HG03565 (cell line): ENCODE measurements around the gene RRP7A.
"Not testable (repeated sequence)": the region's sequence is repeated elsewhere in the genome, so short reads cannot be mapped to it uniquely, and the experiment has no call there.

ENCODE experiments used
- ATAC-seq: cut with Tn5 transposase; IDR thresholded peaks from one replicate; pipeline ENCODE4 v1.9.1; 2021; ENCODE audit warnings: mild to moderate bottlenecking, moderate library complexity; ENCODE audit not compliant: unreplicated experiment

RRP7A gene

DNA sequence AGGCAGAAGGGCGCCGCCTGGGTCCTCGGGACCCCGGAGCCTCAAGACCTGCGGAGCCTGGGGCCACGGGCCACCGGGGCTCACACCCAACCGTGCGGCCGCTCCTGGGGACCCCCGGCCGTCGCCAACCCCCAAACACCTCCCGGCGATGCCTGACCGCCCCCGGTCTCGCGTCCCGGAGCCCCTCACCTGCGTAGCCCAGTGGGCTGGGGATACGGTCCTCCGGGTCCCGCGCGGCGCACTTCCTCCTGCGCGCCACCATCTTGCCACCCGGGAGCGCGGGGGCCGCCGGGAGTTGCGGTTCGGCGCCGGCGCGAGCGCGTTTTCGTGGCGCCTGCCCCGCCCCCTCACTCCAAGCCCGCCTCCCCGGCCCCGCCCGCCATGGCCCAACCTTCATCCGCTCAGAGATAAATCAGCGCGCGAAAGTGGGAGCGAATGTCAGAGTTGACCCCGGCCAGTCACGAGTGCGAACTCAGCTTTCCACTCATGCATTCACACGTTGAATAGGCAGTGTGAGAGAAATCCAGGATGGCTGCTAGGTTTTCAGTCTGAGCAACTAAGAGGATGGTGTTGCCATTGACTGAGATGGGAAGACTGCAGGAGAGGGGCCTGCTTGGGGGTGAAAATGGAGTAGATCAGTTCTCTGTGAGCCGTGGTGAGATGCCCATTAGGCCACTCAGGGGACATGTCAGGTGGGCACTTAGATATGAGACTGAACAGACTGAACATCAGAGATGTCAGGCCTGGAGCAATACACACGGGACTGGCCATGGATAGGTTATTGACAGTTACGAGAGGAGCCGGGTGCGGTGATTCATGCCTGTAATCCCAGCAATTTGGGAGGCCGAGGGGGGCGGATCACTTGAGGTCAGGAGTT, at the start of gene RRP7A:
RRP7A (minus strand) TSS at position 272 of the 877 bp plus-strand sequence; CDS start at position 262, 10 bp downstream.
- no peak for ATAC-seq

- not testable (repeated sequence) for ATAC-seq
These were observed 48.4 kb upstream of the RRP7A start for GRCh38 chr22:42567950-42568349.

- ATAC-seq = no peak
These were observed 46.4 kb upstream of the RRP7A start for GRCh38 chr22:42565956-42566355.

- no peak for ATAC-seq
These were observed 45.1 kb upstream of the RRP7A start for GRCh38 chr22:42564699-42565098.

- not testable (repeated sequence) for ATAC-seq
These were observed 44.3 kb upstream of the RRP7A start for GRCh38 chr22:42563943-42564342.

- no peak for ATAC-seq
These were observed 43.1 kb upstream of the RRP7A start for GRCh38 chr22:42562684-42563083.

DNA sequence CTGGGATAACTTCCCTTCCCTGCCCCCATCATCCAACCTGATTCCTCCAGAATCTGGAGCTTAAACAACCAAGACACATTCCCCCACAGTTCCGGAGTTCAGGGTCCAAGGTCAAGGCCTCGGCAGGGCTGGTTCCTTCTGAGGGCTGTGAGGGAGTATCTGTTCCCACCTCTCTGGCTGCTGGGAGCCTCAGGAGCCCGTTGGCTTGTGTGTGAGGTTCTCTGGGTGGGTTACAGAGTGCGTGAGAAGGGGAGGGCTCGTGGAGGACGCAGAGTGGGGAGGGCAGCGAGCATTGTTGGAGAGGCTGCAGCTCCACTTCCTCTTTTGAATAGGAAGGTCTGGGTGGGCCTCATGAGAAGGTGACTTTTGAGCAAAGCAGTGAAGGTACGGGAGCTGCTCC, 42.7 kb upstream of the RRP7A start:
- ATAC-seq = no peak

DNA sequence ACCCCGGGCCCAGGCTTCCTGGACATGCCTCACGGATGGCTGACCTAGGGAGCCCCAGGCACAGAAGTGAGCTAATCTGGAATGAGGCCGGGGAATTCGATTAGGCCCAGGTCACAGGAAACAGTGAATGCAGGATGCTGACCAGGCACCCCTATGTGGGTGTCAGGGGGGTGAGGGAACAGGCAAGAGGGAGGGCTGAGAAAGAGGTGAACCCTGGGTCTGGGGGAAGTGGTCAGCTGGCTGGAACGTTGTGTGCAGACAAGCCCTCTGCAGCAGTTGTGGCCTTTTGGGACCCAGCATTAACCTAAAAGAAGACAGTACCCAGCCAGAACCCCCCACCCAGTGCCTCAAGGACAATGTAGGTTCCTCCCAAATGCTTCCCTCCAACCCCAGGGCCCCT, 42.3 kb upstream of the RRP7A start:
- ATAC-seq = no peak

- ATAC-seq = no peak
These were observed 41.2 kb upstream of the RRP7A start for GRCh38 chr22:42560781-42561180.

GRCh38 chr22:42560381-42560780, 40.8 kb upstream of the RRP7A start:
- ATAC-seq = no peak

- no peak for ATAC-seq
These were observed 34.1 kb upstream of the RRP7A start, which contains the start of gene SERHL2 for GRCh38 chr22:42553475-42554361. SERHL2 (plus strand) TSS chr22:42553956; CDS start chr22:42554021, 65 bp downstream.

DNA sequence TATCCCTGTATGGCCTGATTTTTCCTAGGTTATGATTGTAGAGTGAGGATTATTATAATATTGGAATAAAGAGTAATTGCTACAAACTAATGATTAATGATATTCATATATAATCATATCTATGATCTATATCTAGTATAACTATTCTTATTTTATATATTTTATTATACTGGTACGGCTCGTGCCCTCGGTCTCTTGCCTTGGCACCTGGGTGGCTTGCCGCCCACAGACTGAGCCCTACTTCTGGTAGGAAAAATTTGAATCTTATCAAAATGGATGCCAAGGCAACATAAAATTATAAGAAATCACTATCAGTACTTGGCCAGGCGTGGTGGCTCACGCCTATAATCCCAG, 32.7 kb upstream of the RRP7A start:
- not testable (repeated sequence) for ATAC-seq

DNA sequence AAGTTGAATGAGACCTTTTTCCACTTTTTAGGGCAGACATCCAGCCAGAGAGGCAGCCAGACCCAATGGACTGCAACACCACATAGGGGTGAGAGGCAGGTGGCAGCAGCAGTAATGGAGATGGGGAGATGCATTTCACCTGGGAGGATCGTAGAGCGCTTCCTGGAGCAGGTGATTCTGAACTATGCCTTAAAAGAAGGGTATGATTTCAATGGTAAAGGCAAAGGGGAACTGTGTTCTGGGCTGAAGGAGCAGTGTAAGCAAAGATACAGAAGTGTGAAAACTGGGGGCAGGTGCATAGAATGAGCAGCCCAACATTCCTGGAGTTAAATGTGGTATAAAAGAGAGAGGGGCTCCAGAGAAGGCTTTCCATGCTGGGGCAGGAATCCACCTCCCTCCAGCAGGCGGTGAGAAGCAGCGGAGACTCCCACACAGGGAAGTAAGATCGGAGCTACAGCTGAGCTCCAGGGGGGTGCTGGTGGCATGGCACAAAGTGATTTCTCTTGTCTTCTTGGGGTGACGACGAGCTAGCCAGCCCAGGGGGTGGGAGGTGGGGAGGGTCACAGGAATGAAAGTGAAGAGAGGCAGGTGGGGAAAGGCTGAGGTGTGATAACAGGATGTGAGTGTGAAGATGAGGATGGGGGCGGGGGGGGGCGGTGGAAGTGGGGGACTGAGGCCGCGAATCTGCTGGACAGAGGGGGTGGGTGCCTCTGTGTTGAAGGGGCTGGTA, 29.9 kb upstream of the RRP7A start:
- no peak for ATAC-seq

GRCh38 chr22:42548597-42549330, 29.2 kb upstream of the RRP7A start:
- no peak for ATAC-seq

DNA sequence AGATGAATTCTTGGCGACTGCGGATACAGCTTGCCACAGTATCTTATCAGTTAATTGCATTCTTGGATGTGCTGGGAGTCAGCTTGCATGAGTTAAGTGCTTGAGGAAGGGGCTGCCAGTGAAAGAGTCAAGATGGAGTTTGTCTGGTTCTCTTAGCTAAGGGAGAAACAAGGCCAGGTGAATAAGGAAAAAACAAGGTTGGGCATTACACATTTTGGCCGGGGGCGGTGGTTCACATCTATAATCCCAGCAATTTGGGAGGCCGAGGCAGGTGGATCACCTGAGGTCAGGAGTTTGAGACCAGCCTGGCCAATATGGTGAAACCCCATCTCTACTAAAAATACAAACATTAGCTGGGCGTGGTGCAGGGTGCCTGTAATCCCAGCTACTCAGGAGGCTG, 28.5 kb upstream of the RRP7A start:
- not testable (repeated sequence) for ATAC-seq

- no peak for ATAC-seq
These were observed 28.0 kb upstream of the RRP7A start for GRCh38 chr22:42547562-42547961.

DNA sequence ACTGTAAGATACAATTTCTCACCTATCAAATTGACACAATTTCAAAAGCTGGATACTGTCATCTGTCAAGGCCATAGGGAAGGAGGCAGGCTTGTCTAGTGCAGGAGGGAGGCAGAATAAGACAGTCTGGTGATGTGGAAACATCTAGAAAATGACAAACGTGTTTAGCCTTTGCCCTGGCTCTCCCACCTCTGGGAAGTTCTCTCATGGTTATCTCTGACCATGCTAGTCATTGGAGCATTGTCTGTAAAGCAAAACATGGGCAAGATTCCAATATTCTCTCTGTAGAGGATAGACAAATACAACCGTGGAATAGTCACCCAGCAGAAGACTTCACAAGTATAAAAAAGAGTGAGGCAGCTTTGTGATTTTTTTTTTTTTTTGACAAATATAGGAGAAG, 25.1 kb upstream of the RRP7A start:
- ATAC-seq = no peak

DNA sequence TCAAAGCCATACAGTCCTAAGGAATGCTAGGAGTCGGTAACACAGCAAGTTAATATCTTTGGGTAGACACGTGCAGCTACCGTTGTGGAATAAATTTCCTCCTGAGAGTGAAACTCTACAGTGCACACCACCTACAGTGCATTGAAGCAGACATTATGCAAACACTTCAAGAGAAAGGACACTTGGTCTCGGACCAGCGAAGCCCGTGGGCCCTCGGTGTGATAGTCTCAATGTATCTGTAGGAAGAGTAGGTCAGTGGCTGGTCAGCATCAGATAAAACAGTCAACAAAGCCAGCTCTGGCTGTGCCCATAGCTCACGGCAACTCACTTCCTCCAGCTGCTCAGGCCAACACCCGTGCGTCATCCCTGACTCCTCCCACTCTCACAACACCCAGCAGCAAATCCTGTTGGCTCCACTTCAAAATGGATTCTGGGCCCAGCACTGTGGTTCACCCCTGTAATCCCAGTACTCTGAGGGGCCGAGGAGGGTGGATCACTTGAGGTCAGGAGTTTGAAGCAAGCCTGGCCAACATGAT, 19.7 kb upstream of the RRP7A start:
- ATAC-seq = not testable (repeated sequence)

DNA sequence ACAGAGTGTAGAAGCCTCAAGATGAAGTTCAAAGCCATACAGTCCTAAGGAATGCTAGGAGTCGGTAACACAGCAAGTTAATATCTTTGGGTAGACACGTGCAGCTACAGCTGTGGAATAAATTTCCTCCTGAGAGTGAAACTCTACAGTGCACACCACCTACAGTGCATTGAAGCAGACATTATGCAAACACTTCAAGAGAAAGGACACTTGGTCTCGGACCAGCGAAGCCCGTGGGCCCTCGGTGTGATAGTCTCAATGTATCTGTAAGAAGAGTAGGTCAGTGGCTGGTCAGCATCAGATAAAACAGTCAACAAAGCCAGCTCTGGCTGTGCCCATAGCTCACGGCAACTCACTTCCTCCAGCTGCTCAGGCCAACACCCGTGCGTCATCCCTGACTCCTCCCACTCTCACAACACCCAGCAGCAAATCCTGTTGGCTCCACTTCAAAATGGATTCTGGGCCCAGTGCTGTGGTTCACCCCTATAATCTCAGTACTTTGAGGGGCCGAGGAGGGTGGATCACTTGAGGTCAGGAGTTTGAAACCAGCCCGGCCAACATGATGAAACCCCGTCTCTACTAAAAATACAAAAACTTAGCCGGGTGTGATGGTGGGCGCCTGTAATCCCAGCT, 17.7 kb upstream of the RRP7A start:
- peak; percentile 40 for ATAC-seq

DNA sequence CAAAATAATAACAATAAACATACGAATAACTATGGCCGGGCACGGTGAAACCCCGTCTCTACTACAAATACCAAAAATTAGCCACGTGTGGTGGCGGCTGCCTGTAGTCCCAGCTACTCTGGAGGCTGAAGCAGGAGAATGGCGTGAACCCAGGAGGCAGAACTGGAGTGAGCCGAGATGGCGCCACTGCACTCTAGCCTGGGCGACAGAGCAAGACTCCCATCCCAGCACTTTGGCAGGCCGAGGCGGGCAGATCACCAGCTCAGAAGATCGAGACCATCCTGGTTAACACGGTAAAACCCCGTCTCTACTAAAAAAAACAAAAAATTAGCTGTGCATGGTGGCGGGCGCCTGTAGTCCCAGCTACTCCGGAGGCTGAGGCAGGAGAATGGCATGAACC, 17.0 kb upstream of the RRP7A start:
- not testable (repeated sequence) for ATAC-seq
